Esophagus muscularis mucosa (tissue), 4 donors: Measurements from ENCODE around the gene LRRC8D. TPM values are rescaled to one million over a fixed set of nuclear protein-coding genes. Genes with fewer than 3 reads are reported as not detected.

ENCODE experiments used
- DNase-seq: peaks from one replicate; pipeline ENCODE4 v3.0.0-alpha.2; 2017; ENCODE audit errors: extremely low spot score
- H3K27ac ChIP-seq, 4 donors: fragments of 200-600 bp; sonication (generic); replicated peaks in 1 of 4; 1 replicate in 3 of 4; 2 replicates in 1 of 4; pipeline ENCODE4 v1.5.1; 2016 to 2019; ENCODE audit warnings: mild to moderate bottlenecking in 1 of 4
- H3K27me3 ChIP-seq, 4 donors: fragments of 200-600 bp; sonication (generic); one replicate each; pipeline versions ENCODE4 v1.5.1 to v1.6.0; 2016 to 2019
- H3K36me3 ChIP-seq, 4 donors: fragments of 200-600 bp; sonication (generic); one replicate each; pipeline ENCODE4 v1.5.1; 2016 to 2019
- H3K4me1 ChIP-seq, 4 donors: fragments of 200-600 bp; sonication (generic); one replicate each; pipeline ENCODE4 v1.5.1; 2016 to 2019
- H3K4me3 ChIP-seq, 4 donors: fragments of 200-600 bp; sonication (generic); 1 replicate in 2 of 4; 2 replicates in 2 of 4; pipeline ENCODE4 v1.5.1; 2016 to 2019; ENCODE audit warnings: mild to moderate bottlenecking in 4 of 4, moderate library complexity in 1 of 4
- H3K9me3 ChIP-seq, 4 donors: fragments of 200-600 bp; sonication (generic); 1 replicate in 3 of 4; 2 replicates in 1 of 4; pipeline ENCODE4 v1.5.1; 2016 to 2019
- CTCF ChIP-seq, 3 experiments: fragments of 200-600 bp in 2 of 3; fragments of 450-650 bp in 1 of 3; sonication (generic) in 2 of 3; IDR thresholded peaks; one replicate each; pipeline ENCODE4 v1.5.1; 2017 to 2019; ENCODE audit warnings: antibody characterized with exemption in 3 of 3, mild to moderate bottlenecking in 2 of 3, moderate library complexity in 1 of 3
- EP300 ChIP-seq: sonication (generic); formaldehyde crosslinking; IDR thresholded peaks from one replicate; pipeline ENCODE4 v1.6.1; 2017; ENCODE audit warnings: antibody characterized with exemption
- POLR2A ChIP-seq: fragments of 450-650 bp; IDR thresholded peaks from one replicate; pipeline ENCODE4 v1.6.1; 2017; ENCODE audit warnings: antibody characterized with exemption, moderate library complexity, mild to moderate bottlenecking, low read depth
- POLR2AphosphoS5 ChIP-seq, 2 donors: sonication (generic); formaldehyde crosslinking; IDR thresholded peaks; one replicate each; pipeline ENCODE4 v1.6.1; 2017; ENCODE audit warnings: antibody characterized with exemption in 2 of 2
- WGBS: methylation state at CpG from one replicate; pipeline ENCODE4 v1.1.5; 2018; 5-methylcytosine and 5-hydroxymethylcytosine counted together
- intact Hi-C: fragments of 100-400 bp; cut with DNase I; formaldehyde crosslinking; loops from one replicate; pipeline ENCODE4 v1.15.1; 2023
- total RNA-seq, 4 donors: library from RNA; depleted of rRNA; stranded (reverse); fragments of >200 nt; gene quantifications; one replicate each; pipeline versions ENCODE4 v1.1.0 to v1.2.1, GENCODE V29; 2016

LRRC8D gene
- total RNA-seq, 4 donors from 2014 or later = 4.2 to 10.4 (median 6.6) TPM

- intact Hi-C loops = no loop called here
- no peak for DNase-seq
- 82% methylated on average over 5 of the region's 5 CpGs for WGBS
- Histone ChIP-seq H3K27ac (no peak overlapping the region), H3K36me3 (no peaks in the 10 kb centered on the region), H3K4me3 (no peak overlapping the region), H3K9me3 (no peaks in the 10 kb centered on the region), H3K27me3 (no peaks in the 10 kb centered on the region), H3K4me1 (no peaks in the 10 kb centered on the region)
- TF ChIP-seq POLR2A (no peak), EP300 (no peak)
Observed at GRCh38 chr1:89927049-89927448, 106.2 kb downstream of the LRRC8D start.

GRCh38 chr1:89927478-89927877, 106.6 kb downstream of the LRRC8D start:
- Histone ChIP-seq H3K9me3 (no peaks in the 10 kb centered on the region), H3K36me3 (no peaks in the 10 kb centered on the region), H3K4me3 (no peak overlapping the region), H3K27ac (no peak overlapping the region), H3K4me1 (no peaks in the 10 kb centered on the region), H3K27me3 (no peaks in the 10 kb centered on the region)
- no peak for TF ChIP-seq POLR2A
- TF ChIP-seq POLR2AphosphoS5 (IDR thresholded peaks at IDR 0.05) = no peak
- TF ChIP-seq EP300 = no peak
- TF ChIP-seq CTCF (IDR thresholded peaks at IDR 0.05) = no peak
- WGBS = 90% methylated on average over 1 of the region's 1 CpG
- intact Hi-C loops = no loop called here
- no peak for DNase-seq

- no peak overlapping the region for H3K4me3 ChIP-seq
- 93% methylated on average over 2 of the region's 2 CpGs for WGBS
Observed at GRCh38 chr1:89928506-89928905, 107.7 kb downstream of the LRRC8D start.

DNA sequence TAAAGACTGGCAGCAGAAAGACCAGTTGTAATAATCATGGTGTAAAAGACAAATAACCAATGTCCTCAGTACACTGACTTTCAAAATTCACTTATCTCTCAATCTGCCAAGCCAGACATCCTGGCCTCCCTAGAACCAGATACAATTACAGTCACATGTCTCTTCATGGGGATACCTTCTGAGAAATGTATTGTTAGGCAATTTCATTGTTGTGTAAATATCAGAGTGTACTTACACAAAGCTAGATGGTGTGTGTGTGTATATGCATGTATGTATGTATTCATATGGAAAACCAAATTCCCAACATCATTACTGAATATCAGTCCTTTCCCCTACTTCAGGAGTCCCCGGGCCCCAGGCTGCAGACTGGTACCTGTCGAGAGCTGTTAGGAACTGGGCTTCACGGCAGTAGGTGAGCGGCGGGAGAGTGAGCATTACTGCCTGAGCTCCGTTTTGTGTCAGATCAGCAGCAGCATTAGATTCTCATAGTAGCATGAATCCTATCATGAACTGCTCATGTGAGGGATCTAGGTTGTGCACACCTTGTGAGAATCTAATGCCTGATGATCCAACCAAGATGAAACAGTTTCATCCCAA, 108.7 kb downstream of the LRRC8D start:
- no peak overlapping the region for H3K27ac ChIP-seq
- H3K36me3 ChIP-seq = peaks cover 0 to 18% (median 11%) of the 10 kb centered on the region in 4 donors
- no peaks in the 10 kb centered on the region for H3K4me1 ChIP-seq
- no peaks in the 10 kb centered on the region for H3K9me3 ChIP-seq
- no peak for DNase-seq
- H3K27me3 ChIP-seq = no peaks in the 10 kb centered on the region
- 99% methylated on average over 6 of the region's 6 CpGs for WGBS
- TF ChIP-seq POLR2AphosphoS5 (IDR thresholded peaks at IDR 0.05) = no peak
- no peak for TF ChIP-seq POLR2A
- TF ChIP-seq EP300 = no peak
- no peak for TF ChIP-seq CTCF (IDR thresholded peaks at IDR 0.05)
- no peak overlapping the region for H3K4me3 ChIP-seq
- intact Hi-C loops = no loop called here

More at GRCh38 chr1:89928506-89928905, 107.7 kb downstream of the LRRC8D start:
- H3K36me3 ChIP-seq = peaks cover 0 to 7% (median 5%) of the 10 kb centered on the region in 4 donors
- H3K4me1 ChIP-seq = no peaks in the 10 kb centered on the region
- intact Hi-C loops = no loop called here
- no peak for DNase-seq
- no peak overlapping the region for H3K27ac ChIP-seq
- no peaks in the 10 kb centered on the region for H3K9me3 ChIP-seq
- no peaks in the 10 kb centered on the region for H3K27me3 ChIP-seq
- no peak for TF ChIP-seq POLR2A
- no peak for TF ChIP-seq EP300
- TF ChIP-seq POLR2AphosphoS5 (IDR thresholded peaks at IDR 0.05) = no peak
- no peak for TF ChIP-seq CTCF (IDR thresholded peaks at IDR 0.05)

DNA sequence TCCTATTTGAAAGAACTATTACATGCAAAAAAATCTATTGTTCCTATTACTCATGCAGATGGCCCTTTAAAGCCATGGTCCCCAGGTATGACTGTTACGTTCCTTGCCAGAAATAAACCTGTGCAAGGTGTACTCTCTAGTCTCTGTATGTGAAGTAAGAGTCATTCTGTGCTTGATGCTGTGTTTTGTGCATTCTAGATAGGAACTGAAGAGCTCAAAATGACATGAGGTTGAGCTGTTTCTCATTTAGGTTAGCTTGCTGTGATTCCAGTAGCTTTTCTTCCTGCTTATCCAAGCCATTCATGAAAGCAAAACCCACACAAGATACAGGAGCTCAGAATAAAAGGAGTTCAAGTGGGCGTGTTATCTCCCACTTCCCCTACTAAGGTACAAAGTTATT, 109.7 kb downstream of the LRRC8D start:
- Histone ChIP-seq H3K4me3 (no peak overlapping the region), H3K4me1 (no peaks in the 10 kb centered on the region), H3K27ac (no peak overlapping the region), H3K27me3 (no peaks in the 10 kb centered on the region), H3K9me3 (no peaks in the 10 kb centered on the region), H3K36me3 (peaks cover 0 to 25% (median 12%) of the 10 kb centered on the region in 4 donors)
- intact Hi-C loops = no loop called here
- WGBS = 89% methylated on average over 2 of the region's 2 CpGs
- DNase-seq = no peak
- no peak for TF ChIP-seq POLR2A
- TF ChIP-seq POLR2AphosphoS5 (IDR thresholded peaks at IDR 0.05) = no peak
- no peak for TF ChIP-seq EP300

GRCh38 chr1:89931964-89932363, 111.1 kb downstream of the LRRC8D start:
- 91% methylated on average over 4 of the region's 4 CpGs for WGBS
- Histone ChIP-seq H3K4me3 (no peak overlapping the region), H3K4me1 (no peaks in the 10 kb centered on the region), H3K9me3 (no peaks in the 10 kb centered on the region), H3K27me3 (no peaks in the 10 kb centered on the region), H3K27ac (no peak overlapping the region), H3K36me3 (peaks cover 0 to 25% (median 12%) of the 10 kb centered on the region in 4 donors)
- TF ChIP-seq EP300 = no peak
- TF ChIP-seq POLR2AphosphoS5 (IDR thresholded peaks at IDR 0.05) = no peak
- TF ChIP-seq CTCF (IDR thresholded peaks at IDR 0.05) = no peak
- no peak for TF ChIP-seq POLR2A
- DNase-seq = no peak
- intact Hi-C loops = no loop called here
